HG02938 (cell line): ENCODE results near the gene CLEC18B.
A peak's percentile ranks its signal among the peaks of the same experiment; 100 is the strongest.
"Not testable (repeated sequence)": the region's sequence is repeated elsewhere in the genome, so short reads cannot be mapped to it uniquely, and the experiment has no call there.

Source experiments
- ATAC-seq: cut with Tn5 transposase; IDR thresholded peaks from one replicate; pipeline ENCODE4 v1.9.1; 2021; ENCODE audit warnings: mild to moderate bottlenecking, moderate library complexity; ENCODE audit not compliant: unreplicated experiment

The CLEC18B gene

GRCh38 chr16:74407362-74407705 is 13.9 kb downstream of the CLEC18B start:
- not testable (repeated sequence) for ATAC-seq

GRCh38 chr16:74406600-74407361 is 14.5 kb downstream of the CLEC18B start:
- not testable (repeated sequence) for ATAC-seq

GRCh38 chr16:74404148-74404933 is 16.9 kb downstream of the CLEC18B start:
- not testable (repeated sequence) for ATAC-seq

- not testable (repeated sequence) for ATAC-seq
Measured at GRCh38 chr16:74400238-74400637, 21.0 kb downstream of the CLEC18B start.

GRCh38 chr16:74398212-74398895 is 22.9 kb downstream of the CLEC18B start:
- ATAC-seq, result not testable (repeated sequence)

GRCh38 chr16:74396521-74397017 is 24.7 kb downstream of the CLEC18B start:
- ATAC-seq, result not testable (repeated sequence)

- ATAC-seq, result not testable (repeated sequence)
Measured at GRCh38 chr16:74394604-74395003, 26.7 kb downstream of the CLEC18B start.

- not testable (repeated sequence) for ATAC-seq
Measured at GRCh38 chr16:74394131-74394530, 27.1 kb downstream of the CLEC18B start.

GRCh38 chr16:74391454-74392050 is 29.7 kb downstream of the CLEC18B start:
- not testable (repeated sequence) for ATAC-seq

GRCh38 chr16:74382339-74383034 is 38.8 kb downstream of the CLEC18B start:
- not testable (repeated sequence) for ATAC-seq

- not testable (repeated sequence) for ATAC-seq
Measured at GRCh38 chr16:74373847-74374184, 47.5 kb downstream of the CLEC18B start.

- ATAC-seq, result no peak
Measured at GRCh38 chr16:74372953-74373846, 48.1 kb downstream of the CLEC18B start.

- no peak for ATAC-seq
Measured at GRCh38 chr16:74372369-74372768, 48.9 kb downstream of the CLEC18B start.

GRCh38 chr16:74370338-74371135 is 50.7 kb downstream of the CLEC18B start:
- ATAC-seq, result not testable (repeated sequence)

GRCh38 chr16:74368002-74368911 is 53.0 kb downstream of the CLEC18B start:
- peak; percentile 91 for ATAC-seq

- peak; percentile 41 for ATAC-seq
Measured at GRCh38 chr16:74367469-74368001, 53.7 kb downstream of the CLEC18B start.
